Measurements from ENCODE around the gene POLG.

Gene POLG

GRCh38 chr15:89334510-89335297 is at the start of gene POLG:
Gene POLG, minus strand, starts transcription at chr15:89334824. Its CDS starts 1,070 bp downstream, at chr15:89333754.
- peak; percentile 94 for TF ChIP-seq POLR2A (IDR thresholded peaks at IDR 0.05; ENCODE audit: low read length)
- no peak for TF ChIP-seq GATA1 (IDR thresholded peaks at IDR 0.05; ENCODE audit: low read depth, low read length)
- peak; percentile 99 for DNase-seq

GRCh38 chr15:89384176-89384604 is 49.6 kb upstream of the POLG start:
- no peak for DNase-seq
- TF ChIP-seq GATA1 (IDR thresholded peaks at IDR 0.05; ENCODE audit: low read depth, low read length) (no peak), POLR2A (IDR thresholded peaks at IDR 0.05; ENCODE audit: low read length) (no peak)

- TF ChIP-seq POLR2A (IDR thresholded peaks at IDR 0.05; ENCODE audit: low read length): no peak
- no peak for TF ChIP-seq GATA1 (IDR thresholded peaks at IDR 0.05; ENCODE audit: low read depth, low read length)
- peak in 1 of 2 experiments; percentile 33 for DNase-seq
Measured at GRCh38 chr15:89383365-89384175, 48.9 kb upstream of the POLG start.

GRCh38 chr15:89381888-89382686 is 47.5 kb upstream of the POLG start:
- no peak for TF ChIP-seq POLR2A (IDR thresholded peaks at IDR 0.05; ENCODE audit: low read length)
- TF ChIP-seq GATA1 (IDR thresholded peaks at IDR 0.05; ENCODE audit: low read depth, low read length): no peak
- DNase-seq: no peak

GRCh38 chr15:89381331-89381730 is 46.7 kb upstream of the POLG start:
- no peak for DNase-seq
- TF ChIP-seq POLR2A (IDR thresholded peaks at IDR 0.05; ENCODE audit: low read length): no peak
- TF ChIP-seq GATA1 (IDR thresholded peaks at IDR 0.05; ENCODE audit: low read depth, low read length): no peak

GRCh38 chr15:89379818-89380217 is 45.2 kb upstream of the POLG start:
- no peak for DNase-seq
- no peak for TF ChIP-seq GATA1 (IDR thresholded peaks at IDR 0.05; ENCODE audit: low read depth, low read length)
- TF ChIP-seq POLR2A (IDR thresholded peaks at IDR 0.05; ENCODE audit: low read length): no peak

GRCh38 chr15:89379251-89379695 is 44.6 kb upstream of the POLG start:
- no peak for TF ChIP-seq GATA1 (IDR thresholded peaks at IDR 0.05; ENCODE audit: low read depth, low read length)
- no peak for TF ChIP-seq POLR2A (IDR thresholded peaks at IDR 0.05; ENCODE audit: low read length)
- DNase-seq: no peak

- TF ChIP-seq POLR2A (IDR thresholded peaks at IDR 0.05; ENCODE audit: low read length) (no peak), GATA1 (IDR thresholded peaks at IDR 0.05; ENCODE audit: low read depth, low read length) (no peak)
- DNase-seq: no peak
Measured at GRCh38 chr15:89378296-89379151, 43.9 kb upstream of the POLG start.

GRCh38 chr15:89377842-89378295 is 43.2 kb upstream of the POLG start:
- peak; percentile 11 to 12 for DNase-seq
- TF ChIP-seq POLR2A (IDR thresholded peaks at IDR 0.05; ENCODE audit: low read length): no peak
- TF ChIP-seq GATA1 (IDR thresholded peaks at IDR 0.05; ENCODE audit: low read depth, low read length): no peak

GRCh38 chr15:89377024-89377841 is 42.6 kb upstream of the POLG start:
- TF ChIP-seq GATA1 (IDR thresholded peaks at IDR 0.05; ENCODE audit: low read depth, low read length) (no peak), POLR2A (IDR thresholded peaks at IDR 0.05; ENCODE audit: low read length) (no peak)
- DNase-seq: no peak

GRCh38 chr15:89376388-89376787 is 41.8 kb upstream of the POLG start:
- TF ChIP-seq GATA1 (IDR thresholded peaks at IDR 0.05; ENCODE audit: low read depth, low read length): no peak
- TF ChIP-seq POLR2A (IDR thresholded peaks at IDR 0.05; ENCODE audit: low read length): no peak
- no peak for DNase-seq

Measured in erythroblast (primary cell).